Epithelial cell of esophagus (primary cell): Measurements from ENCODE around the gene FXYD6.
A peak's percentile ranks its signal among the peaks of the same experiment; 100 is the strongest.

Experiments used
- DNase-seq: peaks from one replicate; pipeline ENCODE4 v3.0.0; 2010; ENCODE audit warnings: low read depth
- H3K4me3 ChIP-seq: 2 replicates; pipeline ENCODE4 v1.5.1; 2011; ENCODE audit warnings: mild to moderate bottlenecking, low read length, control low read depth
- CTCF ChIP-seq: IDR thresholded peaks from 2 replicates; pipeline ENCODE4 v1.5.1; 2011; ENCODE audit warnings: low read depth, mild to moderate bottlenecking, low read length, control low read depth, inconsistent platforms; ENCODE audit not compliant: insufficient read depth; ENCODE audit errors: missing control alignments

Gene FXYD6

GRCh38 chr11:117808784-117809183, 67.7 kb downstream of the FXYD6 start:
- no peak overlapping the region for H3K4me3 ChIP-seq
- TF ChIP-seq CTCF, result no peak

GRCh38 chr11:117807482-117808327, 68.8 kb downstream of the FXYD6 start:
- peak; percentile 59 for DNase-seq
- no peak overlapping the region for H3K4me3 ChIP-seq
- peak; percentile 89 for TF ChIP-seq CTCF

More at GRCh38 chr11:117808784-117809183, 67.7 kb downstream of the FXYD6 start:
- peak; percentile 17 for DNase-seq

GRCh38 chr11:117806846-117807245, 69.6 kb downstream of the FXYD6 start:
- no peak overlapping the region for H3K4me3 ChIP-seq
- DNase-seq, result no peak
- no peak for TF ChIP-seq CTCF

- TF ChIP-seq CTCF, result no peak
- H3K4me3 ChIP-seq, result no peak overlapping the region
- DNase-seq, result peak; percentile 32
Observed at GRCh38 chr11:117805045-117805444, 71.4 kb downstream of the FXYD6 start.

GRCh38 chr11:117803896-117804295, 72.6 kb downstream of the FXYD6 start:
- no peak for TF ChIP-seq CTCF
- no peak overlapping the region for H3K4me3 ChIP-seq
- DNase-seq, result no peak

- H3K4me3 ChIP-seq, result no peak overlapping the region
- TF ChIP-seq CTCF, result no peak
- DNase-seq, result no peak
Observed at GRCh38 chr11:117799634-117800033, 76.8 kb downstream of the FXYD6 start.

GRCh38 chr11:117796872-117797529, 79.5 kb downstream of the FXYD6 start, which contains the start of gene DSCAML1:
Gene DSCAML1, minus strand, starts transcription at chr11:117797216. Its CDS starts 137 bp downstream, at chr11:117797079.
- peak; percentile 18 for DNase-seq
- no peak within 1 kb of the TSS for H3K4me3 ChIP-seq
- no peak for TF ChIP-seq CTCF
